SH-SY5Y (cell line): ENCODE measurements around the gene ROBO3.

ENCODE experiments used
- GATA2 ChIP-seq: IDR thresholded peaks from 2 replicates; pipeline ENCODE4 v1.6.1; 2011; ENCODE audit warnings: mild to moderate bottlenecking, low read depth, low read length
- GATA3 ChIP-seq: IDR thresholded peaks from 2 replicates; pipeline ENCODE4 v1.6.1; 2011; ENCODE audit warnings: low read depth, mild to moderate bottlenecking, low read length, moderate library complexity

- no peak for TF ChIP-seq GATA2
- TF ChIP-seq GATA3: no peak
Measured at GRCh38 chr11:124868331-124869274, 3.4 kb downstream of the ROBO3 start.
